DMS153 treated with DMSO at 0.1 percent for 48 hours (cell line): ENCODE data around the gene GPATCH8.
A peak's percentile ranks its signal among the peaks of the same experiment; 100 is the strongest.
"Not testable (repeated sequence)": the region's sequence is repeated elsewhere in the genome, so short reads cannot be mapped to it uniquely, and the experiment has no call there.

Source experiments
- DNase-seq: peaks from one replicate; lab custom pipeline; 2025; ENCODE audit not compliant: unreplicated experiment; lab: John Stamatoyannopoulos, UW

The GPATCH8 gene

GRCh38 chr17:44378171-44378705, 125.0 kb downstream of the GPATCH8 start:
- no peak for DNase-seq

DNA sequence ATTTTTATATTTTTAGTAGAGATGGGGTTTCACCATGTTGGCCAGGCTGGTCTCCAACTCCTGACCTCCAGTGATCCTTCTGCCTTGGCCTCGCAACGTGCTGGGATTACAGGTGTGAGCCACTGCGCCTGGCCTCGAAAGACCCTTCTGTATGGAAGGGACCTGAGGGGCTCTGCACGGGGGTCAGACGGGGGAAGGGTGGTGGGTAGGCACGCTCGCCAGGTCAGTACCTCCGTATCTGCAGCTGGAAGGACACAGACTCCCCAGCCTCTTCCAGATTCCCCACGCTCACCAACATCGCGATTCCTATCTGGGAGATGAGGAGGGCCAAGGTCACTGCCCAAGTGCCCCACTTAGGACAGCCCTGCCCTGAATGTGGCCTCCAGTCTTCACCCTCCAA, 126.4 kb downstream of the GPATCH8 start:
- no peak for DNase-seq

DNA sequence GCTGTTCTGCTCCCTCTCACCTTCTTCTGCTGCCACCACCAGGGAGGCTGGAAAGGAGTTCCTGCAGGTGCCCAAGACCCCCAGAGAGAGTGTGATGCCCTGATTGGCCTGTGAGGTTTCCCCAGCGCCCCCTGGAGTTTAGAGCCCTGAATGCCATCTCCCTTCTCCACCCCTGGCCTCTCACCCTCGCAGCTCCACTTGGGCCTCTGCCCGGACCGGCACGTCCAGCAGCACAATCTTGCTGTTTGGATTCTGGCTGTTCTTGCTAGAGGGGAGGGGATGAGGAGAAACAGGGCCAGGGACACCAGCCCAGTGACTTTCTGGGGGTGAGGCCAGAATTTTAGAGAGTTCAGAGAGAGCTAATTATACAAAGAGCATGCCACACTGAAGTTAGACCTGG, 127.1 kb downstream of the GPATCH8 start:
- DNase-seq, result no peak

DNA sequence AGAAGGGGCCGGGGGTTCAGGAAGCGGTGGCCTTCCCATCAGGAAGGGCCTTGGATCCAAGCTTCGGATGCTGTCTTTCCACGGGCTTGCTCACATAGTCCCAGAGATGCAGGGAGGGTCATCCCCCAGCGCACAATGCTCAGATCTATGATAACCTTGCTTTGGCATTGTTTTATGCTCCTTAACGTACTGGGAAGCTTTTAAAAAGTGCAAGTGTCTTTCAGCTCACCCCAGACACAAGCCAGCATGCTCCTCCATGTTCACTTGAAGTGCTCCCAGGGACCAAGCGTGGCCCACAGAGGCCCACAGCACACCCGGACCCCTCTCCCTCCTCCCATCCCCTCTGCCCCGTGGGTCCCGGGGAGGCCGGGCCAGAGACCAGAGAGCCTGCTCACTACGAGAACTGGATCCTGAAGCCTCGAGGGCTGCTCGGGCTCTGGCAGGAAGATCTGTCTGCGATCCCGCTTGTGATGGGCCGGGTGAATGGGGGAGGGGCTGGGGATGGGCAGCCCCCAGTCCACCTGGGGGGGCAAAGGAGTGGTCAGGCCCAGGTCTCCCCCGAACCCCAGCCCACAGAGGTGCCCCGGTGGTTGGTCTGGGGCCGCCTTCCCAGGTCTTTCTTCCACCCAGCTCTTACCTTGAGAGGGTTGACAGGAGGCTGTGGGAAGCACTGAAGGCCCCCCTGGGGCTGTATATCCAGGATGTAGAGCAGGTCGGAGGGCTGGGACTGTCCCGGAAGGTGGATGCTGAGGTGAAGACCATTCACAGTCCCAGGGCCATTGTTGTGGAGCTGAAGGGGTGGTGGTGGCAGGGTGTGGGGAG, 127.8 kb downstream of the GPATCH8 start:
- no peak for DNase-seq

DNA sequence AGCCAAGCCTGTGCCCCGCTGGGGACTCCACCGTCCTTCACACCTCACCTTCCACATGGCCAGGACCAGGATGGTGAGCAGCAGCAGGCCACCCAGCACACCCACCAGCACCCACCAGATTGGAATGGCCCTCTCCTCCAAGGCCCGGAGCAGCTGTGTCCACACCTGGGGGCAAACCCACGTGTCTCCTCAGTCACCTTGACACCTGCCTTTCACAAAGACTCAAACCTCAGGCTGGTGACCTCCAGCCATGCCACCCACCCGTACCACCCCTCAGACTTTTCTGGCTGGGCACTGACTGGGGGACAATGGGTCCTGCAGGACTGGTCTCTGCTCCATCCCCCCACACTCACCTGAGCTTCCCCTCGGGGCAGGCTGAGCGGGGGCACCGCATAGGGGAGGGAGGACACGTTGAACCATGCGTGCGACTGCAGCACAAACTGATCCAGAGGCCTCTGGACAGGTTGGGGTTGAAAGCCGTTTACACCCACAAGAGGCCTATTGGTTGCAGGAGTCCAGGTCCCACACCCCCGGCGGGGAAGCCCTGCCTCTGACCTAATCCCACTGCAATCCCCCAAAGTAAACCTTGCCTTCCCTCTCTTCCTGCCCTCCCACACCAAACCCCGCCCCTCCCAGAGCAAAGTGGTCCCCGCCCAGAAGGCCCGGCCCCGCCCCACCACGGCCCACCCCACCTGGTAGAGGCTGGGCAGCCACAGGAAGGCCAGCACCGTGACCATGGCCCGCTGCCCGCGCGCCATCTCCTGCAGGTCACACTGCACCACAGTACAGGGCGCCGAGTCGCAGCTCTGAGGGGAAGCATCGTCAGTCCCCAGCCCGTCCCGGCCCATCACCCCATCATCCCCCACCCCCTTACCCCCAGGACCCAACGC, 128.7 kb downstream of the GPATCH8 start:
- no peak for DNase-seq

- DNase-seq, result no peak
Observed at GRCh38 chr17:44372036-44372435, 131.2 kb downstream of the GPATCH8 start.

GRCh38 chr17:44369414-44370023, 133.7 kb downstream of the GPATCH8 start:
- not testable (repeated sequence) for DNase-seq

GRCh38 chr17:44368391-44369243, 134.6 kb downstream of the GPATCH8 start:
- not testable (repeated sequence) for DNase-seq

GRCh38 chr17:44367231-44367979, 135.8 kb downstream of the GPATCH8 start:
- no peak for DNase-seq

DNA sequence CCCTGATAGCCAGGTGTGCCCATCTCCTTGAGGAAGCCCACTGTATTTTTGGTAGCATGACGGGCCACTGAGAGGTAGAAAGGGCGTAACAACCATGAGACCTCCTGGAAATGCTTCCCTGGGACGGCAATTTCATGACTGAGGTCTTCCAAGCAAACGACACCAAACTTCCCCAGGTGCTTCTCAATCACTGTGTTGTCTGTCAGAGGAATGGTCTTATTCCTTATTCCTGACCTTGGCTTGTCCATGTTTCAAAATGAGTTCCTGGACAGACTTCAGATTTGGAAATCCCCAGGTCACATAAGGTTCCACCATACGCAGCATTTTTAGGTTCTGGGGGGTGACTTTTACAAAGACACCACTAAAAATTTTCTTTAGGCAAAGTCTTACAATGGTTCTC, 138.2 kb downstream of the GPATCH8 start:
- DNase-seq, result not testable (repeated sequence)

DNA sequence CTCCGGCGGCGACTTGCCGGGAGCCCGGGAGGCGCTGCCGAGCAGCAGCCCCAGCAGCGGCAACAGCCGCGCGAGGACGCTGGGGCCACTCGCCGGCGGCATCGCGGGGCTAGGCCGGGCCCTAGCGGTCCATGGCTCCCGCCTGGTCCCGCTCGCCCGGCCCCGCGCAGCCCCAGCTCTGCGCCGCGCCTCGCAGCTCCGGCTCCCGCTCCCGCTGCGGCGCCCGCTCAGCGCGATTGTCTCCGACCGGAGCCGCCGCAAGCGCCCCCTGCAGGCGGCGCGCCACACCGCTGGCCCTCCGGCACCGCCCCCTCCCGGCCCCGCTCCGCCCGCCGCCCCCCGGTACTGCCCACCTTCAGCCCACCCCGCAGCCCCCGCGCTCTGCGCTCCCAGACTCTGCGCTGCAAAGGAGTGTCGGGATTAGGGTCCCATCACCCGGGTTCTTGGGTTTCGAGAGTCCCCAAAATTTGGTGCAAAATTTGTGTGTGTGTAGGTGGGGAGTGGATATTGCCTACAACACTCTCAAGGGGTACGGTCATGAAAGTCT, 139.5 kb downstream of the GPATCH8 start, which contains the start of gene FAM171A2:
Gene FAM171A2 (minus strand): TSS at position 241 of the 547 bp plus-strand sequence. CDS start 139 bp downstream, at position 102.
- peak; percentile 19 for DNase-seq

- DNase-seq, result no peak
Observed at GRCh38 chr17:44362949-44363612, 140.1 kb downstream of the GPATCH8 start.

DNA sequence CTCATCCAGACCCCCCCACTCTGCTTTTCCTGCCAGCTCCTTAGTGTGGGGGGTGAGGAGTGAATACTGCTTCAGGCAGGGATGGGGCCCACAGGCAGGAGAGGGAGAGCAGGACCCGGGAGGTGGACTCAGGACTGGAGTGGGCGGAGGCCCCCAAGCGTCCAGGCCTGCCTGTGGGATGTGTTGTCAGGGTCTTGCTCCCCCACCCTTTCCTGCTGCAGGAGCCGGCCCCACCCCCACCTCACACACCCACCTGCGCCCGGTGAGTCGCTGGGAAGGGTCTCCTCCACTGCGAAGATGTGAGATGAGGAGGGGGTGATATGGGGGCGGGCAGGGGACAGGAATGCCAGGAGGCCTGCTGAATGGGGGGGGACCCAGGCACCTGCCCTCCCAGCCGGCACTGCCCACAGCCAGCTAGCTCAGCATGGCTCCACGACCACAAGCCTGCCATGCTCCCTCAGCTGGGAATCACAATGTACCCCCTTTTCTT, 140.7 kb downstream of the GPATCH8 start:
- DNase-seq, result no peak

DNA sequence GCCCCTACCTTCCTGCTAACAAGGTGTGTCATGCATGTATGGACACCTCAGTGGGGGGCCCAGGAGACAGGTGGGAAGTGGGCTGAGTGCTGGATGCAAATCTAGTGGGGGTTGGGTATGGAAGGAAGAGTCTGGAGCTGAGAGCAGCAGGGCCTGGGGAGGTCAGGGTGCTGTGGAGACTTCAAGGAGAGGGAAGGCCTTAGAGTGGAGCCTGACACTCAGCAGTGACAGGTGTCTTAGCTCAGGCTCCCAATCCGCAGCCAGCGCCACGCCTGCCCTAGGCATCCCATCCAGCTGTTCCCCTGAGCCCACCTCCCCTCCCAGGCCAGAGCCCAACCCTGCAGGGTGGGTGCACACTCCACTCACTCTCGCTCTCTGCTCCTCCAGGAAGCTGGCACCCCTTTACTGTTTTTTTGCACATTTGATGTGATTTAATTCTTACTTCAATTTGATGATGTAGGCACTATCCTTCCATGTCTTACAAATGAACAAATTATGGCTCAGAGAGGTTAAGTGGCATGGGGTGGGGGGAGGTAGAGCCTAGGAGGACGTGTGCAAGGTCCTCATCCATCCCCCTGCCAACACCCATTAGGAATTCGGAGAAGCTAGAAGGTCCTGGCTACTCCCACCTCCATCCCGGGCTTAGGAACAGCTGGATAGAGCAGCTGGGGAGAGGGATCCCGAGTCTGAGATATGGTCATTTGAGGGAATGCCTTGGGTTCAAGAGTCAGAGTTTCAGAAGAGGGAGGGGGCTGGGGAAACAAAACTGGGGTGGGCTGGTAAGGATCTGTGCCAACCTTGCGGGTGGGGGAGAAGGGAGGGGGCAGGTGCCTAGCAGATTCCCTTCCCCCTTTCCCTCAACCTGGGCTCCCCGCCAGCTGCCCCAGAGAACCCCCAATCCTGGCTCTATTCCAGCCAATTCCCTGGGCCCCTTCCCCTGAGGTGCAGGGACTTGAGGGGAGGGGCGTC, 141.6 kb downstream of the GPATCH8 start:
- no peak for DNase-seq

DNA sequence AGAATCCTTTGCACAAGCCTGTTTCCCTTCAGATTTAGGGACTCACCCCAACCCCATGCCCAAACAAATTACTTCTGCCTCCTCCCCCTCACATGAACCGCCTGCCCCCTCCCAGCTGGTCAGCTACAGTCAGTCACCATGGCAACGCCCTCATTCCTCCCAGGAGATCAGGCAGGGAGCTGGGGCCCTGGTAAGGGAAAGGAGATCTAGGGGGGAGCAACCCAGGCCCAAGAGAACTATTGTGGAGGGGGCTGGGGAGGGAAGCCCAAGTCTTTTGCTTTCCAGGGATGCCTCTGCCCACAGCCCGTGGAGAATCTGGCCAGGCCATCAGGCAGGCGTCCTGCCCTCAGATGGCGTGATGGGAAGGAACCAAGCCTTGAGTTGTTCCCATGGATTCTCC, 142.4 kb downstream of the GPATCH8 start:
- no peak for DNase-seq

DNA sequence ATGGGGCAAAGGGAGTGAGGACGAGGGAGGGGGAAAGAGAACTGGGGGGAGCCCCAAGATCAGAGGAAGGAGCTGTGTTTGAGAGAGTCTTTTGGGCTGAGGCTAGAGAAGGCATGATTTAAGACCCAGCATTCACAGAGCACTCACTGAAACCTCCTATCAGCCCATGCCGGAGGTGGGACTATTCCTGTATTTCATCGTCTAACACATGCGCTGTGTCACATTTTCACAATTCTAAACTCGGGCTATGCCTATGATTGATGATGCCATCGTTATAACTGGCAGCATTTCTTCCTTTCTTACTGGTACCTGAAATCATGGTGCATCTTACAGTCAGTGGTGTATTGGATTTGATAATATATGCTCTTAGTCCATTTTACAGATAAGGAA, 143.1 kb downstream of the GPATCH8 start:
- DNase-seq, result no peak

GRCh38 chr17:44359458-44360143, 143.6 kb downstream of the GPATCH8 start:
- DNase-seq, result no peak
